LNCaP clone FGC (cell line): Measurements from ENCODE around the gene ZNF219.

Experiments
- DNase-seq: peaks from one replicate; pipeline ENCODE4 v3.0.0-alpha.2; 2011; ENCODE audit warnings: low read depth
- H3K4me3 ChIP-seq: 2 replicates; pipeline ENCODE4 v1.5.1; 2011; ENCODE audit warnings: mild to moderate bottlenecking, low read depth, low read length, control low read depth
- CTCF ChIP-seq: IDR thresholded peaks from 2 replicates; pipeline ENCODE4 v1.5.1; 2012; ENCODE audit warnings: mild to moderate bottlenecking; ENCODE audit not compliant: control insufficient read depth, insufficient read depth; ENCODE audit errors: extremely low read depth

Gene ZNF219

GRCh38 chr14:21106498-21107282, 8.2 kb upstream of the ZNF219 start:
- DNase-seq, result no peak
- no peak overlapping the region for H3K4me3 ChIP-seq
- TF ChIP-seq CTCF, result peak; percentile 94

GRCh38 chr14:21106176-21106497, 7.7 kb upstream of the ZNF219 start:
- H3K4me3 ChIP-seq, result no peak overlapping the region
- DNase-seq, result no peak
- TF ChIP-seq CTCF, result no peak

- no peak for DNase-seq
- H3K4me3 ChIP-seq, result peak overlapping the region; percentile 74
These were observed 6.6 kb upstream of the ZNF219 start for GRCh38 chr14:21105095-21105494.

GRCh38 chr14:21104448-21105060, 6.1 kb upstream of the ZNF219 start:
- peak overlapping the region; percentile 74 for H3K4me3 ChIP-seq
- peak; percentile 96 for TF ChIP-seq CTCF
- peak; percentile 52 for DNase-seq

More at GRCh38 chr14:21105095-21105494, 6.6 kb upstream of the ZNF219 start:
- no peak for TF ChIP-seq CTCF

- peak overlapping the region; percentile 74 for H3K4me3 ChIP-seq
- DNase-seq, result peak; percentile 91
- peak; percentile 92 for TF ChIP-seq CTCF
These were observed 5.4 kb upstream of the ZNF219 start for GRCh38 chr14:21103710-21104447.

- no peak for TF ChIP-seq CTCF
- H3K4me3 ChIP-seq, result peak overlapping the region; percentile 74
- no peak for DNase-seq
These were observed 4.9 kb upstream of the ZNF219 start for GRCh38 chr14:21103411-21103709.
